ENCODE results near the gene CDPF1. TPM values are rescaled to one million over a fixed set of nuclear protein-coding genes. Genes with fewer than 3 reads are reported as not detected.

The CDPF1 gene
- total and polyA plus RNA-seq, 2 donors (not counting 1 experiment from before 2014, with no cell fraction given) = 9.8 to 15.4 TPM

DNA sequence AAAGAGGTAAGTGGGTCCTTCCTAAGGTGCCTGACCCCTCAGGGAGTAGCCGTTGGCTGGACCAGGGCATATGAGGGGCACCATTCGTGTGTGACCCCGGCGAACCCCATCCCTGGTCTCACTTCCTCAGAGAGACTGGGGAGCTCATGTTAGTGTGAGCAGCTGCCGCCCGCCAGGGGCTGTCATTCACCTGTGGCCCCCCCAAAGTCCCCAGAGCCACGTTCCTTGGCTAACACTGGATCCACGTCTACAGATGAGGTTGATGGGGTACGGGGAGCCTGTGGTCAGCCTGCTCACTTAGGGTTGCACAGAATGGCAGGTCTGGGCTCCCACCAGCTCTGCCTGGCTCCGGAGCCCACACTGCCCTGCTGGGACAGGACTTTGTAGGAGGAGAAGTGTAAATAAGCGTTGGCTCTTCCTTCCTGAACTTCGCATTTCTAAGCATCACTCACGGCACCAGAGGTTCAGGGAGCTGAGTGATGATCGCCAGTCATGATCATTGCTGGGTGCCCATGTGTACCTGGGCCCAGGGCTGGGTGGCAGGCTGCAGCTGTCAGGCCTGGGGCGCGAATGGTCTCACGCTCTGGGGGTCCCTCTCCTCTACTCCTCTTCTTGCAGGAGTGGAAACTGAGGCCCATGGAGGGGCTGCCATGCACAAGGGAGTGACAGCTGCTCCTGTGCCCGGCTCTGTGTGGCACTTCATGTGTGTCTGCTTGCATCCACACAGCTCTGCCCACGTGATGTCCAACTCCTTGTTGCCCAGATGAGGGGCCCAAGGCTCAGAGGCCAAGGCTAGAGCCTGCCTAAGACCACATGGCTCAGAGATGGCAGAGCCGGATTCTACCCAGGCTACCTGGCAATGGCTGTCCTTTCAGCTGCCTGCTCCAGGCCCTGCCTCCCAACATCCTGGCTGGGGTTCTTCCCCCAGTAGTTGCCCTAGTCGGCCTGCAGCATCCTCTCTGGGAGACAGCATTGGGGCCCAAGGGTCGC, 28.9 kb upstream of the CDPF1 start:
- 89% methylated on average over 20 of the region's 22 CpGs for WGBS (ENCODE audit: insufficient coverage)
- Histone ChIP-seq H3K4me3 (ENCODE audit: control extremely low read depth in 1 of 5, extremely low read depth in 1 of 5, insufficient read depth in 1 of 5, low read depth in 2 of 5, low read length in 4 of 5) (no peak overlapping the region), H3K9ac (ENCODE audit: low read length) (no peak overlapping the region), H3K79me2 (ENCODE audit: control insufficient read depth, insufficient read depth, low read length) (no peaks in the 10 kb centered on the region), H3K4me2 (replicated peaks; ENCODE audit: low read depth, low read length, poor library complexity, severe bottlenecking) (no peak overlapping the region), H3K9me3 (ENCODE audit: control extremely low read depth in 1 of 3, control insufficient read depth in 2 of 3, insufficient read depth in 1 of 3, low read length in 2 of 3) (no peaks in the 10 kb centered on the region), H3K36me3 (replicated peaks in 1 of 2; ENCODE audit: control extremely low read depth in 1 of 2, control insufficient read depth in 1 of 2, extremely low read depth in 1 of 2, insufficient read depth in 2 of 2, low read length in 1 of 2) (peaks cover 0 to 15% of the 10 kb centered on the region in 2 experiments), H3K27ac (ENCODE audit: low read length in 2 of 2) (no peak overlapping the region), H3K4me1 (ENCODE audit: control insufficient read depth in 2 of 2, insufficient read depth in 2 of 2, low read length in 2 of 2) (peaks cover 0 to 29% of the 10 kb centered on the region in 2 donors), H4K20me1 (ENCODE audit: control insufficient read depth, insufficient read depth, low read length, poor library complexity, severe bottlenecking) (no peaks in the 10 kb centered on the region), H2AFZ (ENCODE audit: insufficient read depth, low read depth, low read length, poor library complexity, severe bottlenecking) (no peak overlapping the region), H3K27me3 (replicated peaks in 1 of 4; ENCODE audit: control extremely low read depth in 1 of 4, control insufficient read depth in 3 of 4, insufficient read depth in 4 of 4, low read length in 3 of 4) (no peaks in the 10 kb centered on the region)
- ChIA-PET CTCF (interaction anchor here (1.2 kb wide), 1 partner anchor 34 kb away, joined by 3 read pairs; no protein-coding TSS in a partner anchor), POLR2A (no interaction called here)
- no peak for TF ChIP-seq EZH2 (IDR thresholded peaks at IDR 0.05; ENCODE audit: borderline replicate concordance, insufficient read depth, low read depth, low read length, poor library complexity, severe bottlenecking)
- TF ChIP-seq, protein P1, sequence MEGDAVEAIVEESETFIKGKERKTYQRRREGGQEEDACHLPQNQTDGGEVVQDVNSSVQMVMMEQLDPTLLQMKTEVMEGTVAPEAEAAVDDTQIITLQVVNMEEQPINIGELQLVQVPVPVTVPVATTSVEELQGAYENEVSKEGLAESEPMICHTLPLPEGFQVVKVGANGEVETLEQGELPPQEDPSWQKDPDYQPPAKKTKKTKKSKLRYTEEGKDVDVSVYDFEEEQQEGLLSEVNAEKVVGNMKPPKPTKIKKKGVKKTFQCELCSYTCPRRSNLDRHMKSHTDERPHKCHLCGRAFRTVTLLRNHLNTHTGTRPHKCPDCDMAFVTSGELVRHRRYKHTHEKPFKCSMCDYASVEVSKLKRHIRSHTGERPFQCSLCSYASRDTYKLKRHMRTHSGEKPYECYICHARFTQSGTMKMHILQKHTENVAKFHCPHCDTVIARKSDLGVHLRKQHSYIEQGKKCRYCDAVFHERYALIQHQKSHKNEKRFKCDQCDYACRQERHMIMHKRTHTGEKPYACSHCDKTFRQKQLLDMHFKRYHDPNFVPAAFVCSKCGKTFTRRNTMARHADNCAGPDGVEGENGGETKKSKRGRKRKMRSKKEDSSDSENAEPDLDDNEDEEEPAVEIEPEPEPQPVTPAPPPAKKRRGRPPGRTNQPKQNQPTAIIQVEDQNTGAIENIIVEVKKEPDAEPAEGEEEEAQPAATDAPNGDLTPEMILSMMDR (IDR thresholded peaks at IDR 0.05) = no peak
- no peaks in the 10 kb centered on the region for H3K27me3 Mint-ChIP-seq
- DNase-seq (no peak), ATAC-seq (ENCODE audit: low read depth) (no peak)
- H3K9me3 Mint-ChIP-seq (ENCODE audit: insufficient read depth) = no peaks in the 10 kb centered on the region
- no peak overlapping the region for H3K27ac Mint-ChIP-seq
- intact Hi-C loops (cut with micrococcal nuclease) = no loop called here
- H3K4me3 Mint-ChIP-seq = no peak overlapping the region
- peaks cover 16% of the 10 kb centered on the region for H3K4me1 Mint-ChIP-seq

DNA sequence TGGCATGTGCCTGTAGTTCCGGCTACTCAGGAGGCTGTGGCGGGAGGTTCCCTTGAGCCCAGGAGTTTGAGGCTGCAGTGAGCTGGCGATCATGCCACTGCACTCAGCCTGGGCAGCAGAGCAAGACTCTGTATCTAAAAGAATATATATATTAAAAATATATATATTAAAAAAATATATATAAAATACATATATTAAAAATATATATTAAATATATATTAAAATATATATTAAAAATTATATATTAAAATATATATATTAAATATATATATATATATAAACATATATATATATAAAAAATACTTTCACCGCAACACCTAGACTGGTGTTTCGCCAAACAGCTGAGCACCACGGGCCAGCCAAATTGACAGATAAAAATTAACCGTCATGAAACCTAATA, 26.5 kb upstream of the CDPF1 start:
- TF ChIP-seq, protein P1 (IDR thresholded peaks at IDR 0.05) = no peak
- no peak for TF ChIP-seq EZH2 (IDR thresholded peaks at IDR 0.05; ENCODE audit: borderline replicate concordance, insufficient read depth, low read depth, low read length, poor library complexity, severe bottlenecking)
- H3K4me1 Mint-ChIP-seq = peaks cover 16% of the 10 kb centered on the region

More for the DNA sequence above, 26.5 kb upstream of the CDPF1 start:
- H3K27ac Mint-ChIP-seq = no peak overlapping the region
- ChIA-PET POLR2A (no interaction called here), CTCF (interaction anchor here (1.2 to 1.3 kb wide), 2 partner anchors 20 to 270 kb away, joined by 3 read pairs; partner anchors contain the start of gene GTSE1)
- Histone ChIP-seq H3K9me3 (ENCODE audit: control extremely low read depth in 1 of 3, control insufficient read depth in 2 of 3, insufficient read depth in 1 of 3, low read length in 2 of 3) (no peaks in the 10 kb centered on the region), H3K4me1 (ENCODE audit: control insufficient read depth in 2 of 2, insufficient read depth in 2 of 2, low read length in 2 of 2) (peaks cover 0 to 25% of the 10 kb centered on the region in 2 donors), H4K20me1 (ENCODE audit: control insufficient read depth, insufficient read depth, low read length, poor library complexity, severe bottlenecking) (no peaks in the 10 kb centered on the region), H2AFZ (ENCODE audit: insufficient read depth, low read depth, low read length, poor library complexity, severe bottlenecking) (no peak overlapping the region), H3K36me3 (replicated peaks in 1 of 2; ENCODE audit: control extremely low read depth in 1 of 2, control insufficient read depth in 1 of 2, extremely low read depth in 1 of 2, insufficient read depth in 2 of 2, low read length in 1 of 2) (peaks cover 0 to 17% of the 10 kb centered on the region in 2 experiments), H3K27ac (ENCODE audit: low read length in 2 of 2) (no peak overlapping the region), H3K4me2 (replicated peaks; ENCODE audit: low read depth, low read length, poor library complexity, severe bottlenecking) (no peak overlapping the region), H3K79me2 (ENCODE audit: control insufficient read depth, insufficient read depth, low read length) (no peaks in the 10 kb centered on the region), H3K9ac (ENCODE audit: low read length) (no peak overlapping the region), H3K27me3 (replicated peaks in 1 of 4; ENCODE audit: control extremely low read depth in 1 of 4, control insufficient read depth in 3 of 4, insufficient read depth in 4 of 4, low read length in 3 of 4) (no peaks in the 10 kb centered on the region), H3K4me3 (ENCODE audit: control extremely low read depth in 1 of 5, extremely low read depth in 1 of 5, insufficient read depth in 1 of 5, low read depth in 2 of 5, low read length in 4 of 5) (no peak overlapping the region)
- ATAC-seq (ENCODE audit: low read depth) (no peak), DNase-seq (no peak)
- H3K9me3 Mint-ChIP-seq (ENCODE audit: insufficient read depth) = no peaks in the 10 kb centered on the region
- intact Hi-C loops (cut with micrococcal nuclease) = no loop called here
- no peaks in the 10 kb centered on the region for H3K27me3 Mint-ChIP-seq
- WGBS (ENCODE audit: insufficient coverage) = 100% methylated on average over 2 of the region's 7 CpGs
- H3K4me3 Mint-ChIP-seq = no peak overlapping the region
